ENCODE measurements around the gene POFUT2.

Gene POFUT2

DNA sequence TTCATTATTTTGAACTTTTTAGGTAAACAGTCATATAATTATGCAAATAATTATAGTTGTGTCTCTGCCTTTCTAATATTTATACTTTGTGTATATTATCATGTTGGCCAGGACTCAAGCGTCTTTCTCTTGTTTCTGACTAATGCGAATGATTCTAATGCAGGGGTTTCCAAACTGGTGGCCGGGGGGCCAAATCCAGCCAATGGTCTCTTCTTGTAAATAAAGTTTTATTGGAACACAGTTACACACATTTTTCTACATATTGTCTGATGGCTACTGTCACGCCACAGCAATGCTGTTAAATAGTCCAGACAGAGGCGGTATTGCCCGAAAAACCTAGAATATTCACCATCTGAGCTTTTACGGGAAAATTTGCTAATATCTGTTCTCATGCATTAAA lies 8.9 kb upstream of the POFUT2 start:
- no peak for DNase-seq

DNA sequence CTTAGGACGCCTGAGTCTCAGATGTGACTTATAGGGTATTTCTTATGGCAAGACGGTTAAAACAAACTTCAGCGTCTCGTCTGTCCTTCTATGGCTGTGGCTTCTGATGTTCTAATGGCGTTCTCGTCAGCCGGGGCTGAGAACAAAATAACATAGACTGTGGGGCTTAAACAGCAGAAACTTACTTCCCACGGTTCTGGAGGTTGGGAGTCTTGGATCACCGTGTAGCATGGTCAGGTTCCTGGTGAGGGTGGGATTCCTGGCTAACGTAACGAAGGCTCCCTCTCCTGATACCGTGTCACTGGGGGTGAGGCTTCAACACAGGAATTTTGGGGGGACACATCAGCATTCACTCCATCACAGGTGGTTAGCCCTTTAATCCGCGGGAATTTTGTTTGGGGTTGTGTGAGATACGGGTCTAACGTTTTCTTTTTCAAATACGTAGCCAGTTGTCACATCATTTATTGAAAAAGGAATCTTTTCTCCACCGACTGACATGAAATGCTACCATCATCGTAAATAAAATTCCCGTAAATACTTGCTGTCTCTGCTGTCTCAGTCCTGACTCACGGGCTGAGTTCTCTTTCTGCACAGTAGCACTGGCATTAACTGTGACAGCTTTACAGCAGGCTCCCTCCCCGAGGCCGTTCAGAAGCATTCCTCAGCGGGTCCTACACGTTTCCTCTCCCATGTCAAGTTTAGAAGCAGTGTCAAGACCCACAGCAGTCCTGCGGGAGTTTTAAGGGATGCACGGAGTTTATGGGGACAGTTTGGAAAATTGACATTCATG lies 8.1 kb upstream of the POFUT2 start:
- DNase-seq = no peak

GRCh38 chr21:45294509-45295291 lies 7.0 kb upstream of the POFUT2 start:
- no peak for DNase-seq

- DNase-seq = no peak
These were observed 6.2 kb upstream of the POFUT2 start for GRCh38 chr21:45293726-45294401.

- DNase-seq = no peak
These were observed 5.6 kb upstream of the POFUT2 start for GRCh38 chr21:45293220-45293725.

DNA sequence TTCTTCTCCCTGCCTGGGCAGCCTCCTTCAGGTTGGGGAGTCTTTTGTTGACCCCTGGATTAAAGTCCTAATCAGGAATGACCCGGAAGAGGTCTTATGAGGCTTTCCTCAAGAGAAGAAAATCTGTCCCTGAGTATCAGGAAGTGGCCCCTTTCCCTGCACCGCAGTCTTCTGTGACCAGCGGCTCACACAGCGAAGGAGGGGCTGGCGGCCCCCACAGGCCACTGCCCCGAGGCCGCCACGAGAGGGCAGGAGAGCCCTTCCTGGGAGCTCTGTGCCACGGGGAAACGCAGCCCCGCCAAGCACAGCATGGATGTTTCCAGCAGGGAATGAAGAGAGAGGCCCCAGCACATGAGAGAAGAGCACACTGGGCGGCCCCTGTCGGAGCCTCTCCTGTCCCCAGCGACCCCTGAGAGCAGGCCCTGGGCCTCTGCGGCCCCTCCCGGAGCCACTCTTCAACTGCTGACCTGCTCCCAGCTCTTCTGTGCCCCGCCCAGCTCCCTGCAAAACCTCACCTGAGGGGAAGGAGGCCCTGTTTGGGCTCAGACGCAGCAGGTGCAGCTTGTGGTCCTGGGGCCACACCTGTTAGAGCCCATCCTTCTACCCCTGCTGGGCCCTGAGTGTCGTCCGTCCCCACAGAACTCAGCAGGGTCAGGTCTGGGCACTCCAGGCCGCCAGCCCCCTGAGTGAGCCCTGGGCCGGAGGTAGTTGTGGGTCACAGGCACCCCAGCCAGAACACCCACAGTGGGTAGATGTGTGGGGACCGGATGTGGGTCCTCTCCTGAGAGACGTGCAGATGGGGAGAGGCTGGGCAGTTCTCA lies 4.9 kb upstream of the POFUT2 start:
- DNase-seq = peak; percentile 37

DNA sequence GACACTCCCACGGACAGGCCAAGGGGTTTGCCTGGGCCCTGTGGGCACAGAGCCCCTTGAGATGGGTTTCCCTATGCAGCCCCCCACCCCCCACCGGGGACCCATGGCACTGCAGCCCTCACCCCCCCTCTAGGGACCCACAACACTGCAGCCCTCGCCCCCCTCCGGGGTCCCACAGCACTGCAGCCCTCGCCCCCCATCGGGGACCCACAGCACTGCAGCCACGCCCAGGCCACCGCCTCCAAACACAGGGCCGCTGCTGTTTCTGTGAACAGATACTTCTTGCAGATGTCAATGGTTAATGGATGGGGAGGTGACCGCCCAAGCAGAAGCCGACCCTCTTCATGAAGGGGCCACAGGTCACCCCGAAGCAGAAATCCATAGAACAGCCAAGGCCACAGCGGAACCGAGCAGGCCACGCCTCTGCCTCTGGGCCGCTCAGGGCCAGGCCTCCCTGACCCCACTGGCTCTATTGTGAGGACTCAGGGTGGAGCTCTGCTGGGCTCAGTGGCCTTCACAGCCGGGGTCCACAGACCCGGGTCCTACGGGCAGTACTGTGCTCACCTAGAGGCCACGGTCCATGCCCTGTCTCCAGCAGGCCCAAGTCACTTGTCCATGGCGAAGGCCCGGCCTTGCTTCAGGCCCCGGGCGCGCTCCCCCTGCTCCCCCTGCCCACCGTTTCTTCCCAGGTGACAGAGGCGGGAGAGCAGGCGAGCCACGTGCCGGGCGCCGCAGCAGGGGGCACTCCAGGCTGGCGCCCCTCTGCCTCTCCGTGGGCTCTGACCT lies 4.1 kb upstream of the POFUT2 start:
- no peak for DNase-seq

DNA sequence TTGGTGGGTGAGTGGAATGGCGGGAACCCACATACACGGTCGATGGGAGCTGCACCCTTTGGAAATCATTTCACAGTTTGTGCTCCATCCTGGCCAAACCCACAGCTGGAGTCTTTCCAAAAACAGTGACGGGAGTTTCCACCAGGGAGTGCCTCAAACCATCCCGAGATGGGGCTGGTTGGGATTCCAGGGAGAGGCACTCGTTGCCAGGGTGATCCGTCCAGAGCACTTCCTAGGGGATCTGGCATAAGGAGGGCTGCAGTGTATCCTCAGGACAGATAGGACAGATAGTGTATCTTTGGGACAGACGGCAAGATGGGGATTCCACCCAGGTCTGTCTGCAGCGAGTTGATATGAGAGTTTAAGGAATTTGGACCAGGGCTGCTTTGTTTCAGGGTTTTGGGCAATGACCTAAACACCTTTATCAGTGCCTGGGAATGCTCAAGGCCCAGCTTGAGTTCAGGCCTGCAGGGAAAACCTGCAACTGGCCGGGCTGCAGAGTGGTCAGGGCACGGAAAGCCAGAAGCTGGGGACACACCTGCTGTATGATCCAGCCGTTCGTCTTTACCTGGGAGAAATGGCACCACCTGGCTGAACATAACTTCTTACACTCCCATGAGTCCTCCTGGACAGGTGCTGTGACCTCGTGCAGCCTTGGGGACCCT lies 3.4 kb upstream of the POFUT2 start:
- DNase-seq = no peak

DNA sequence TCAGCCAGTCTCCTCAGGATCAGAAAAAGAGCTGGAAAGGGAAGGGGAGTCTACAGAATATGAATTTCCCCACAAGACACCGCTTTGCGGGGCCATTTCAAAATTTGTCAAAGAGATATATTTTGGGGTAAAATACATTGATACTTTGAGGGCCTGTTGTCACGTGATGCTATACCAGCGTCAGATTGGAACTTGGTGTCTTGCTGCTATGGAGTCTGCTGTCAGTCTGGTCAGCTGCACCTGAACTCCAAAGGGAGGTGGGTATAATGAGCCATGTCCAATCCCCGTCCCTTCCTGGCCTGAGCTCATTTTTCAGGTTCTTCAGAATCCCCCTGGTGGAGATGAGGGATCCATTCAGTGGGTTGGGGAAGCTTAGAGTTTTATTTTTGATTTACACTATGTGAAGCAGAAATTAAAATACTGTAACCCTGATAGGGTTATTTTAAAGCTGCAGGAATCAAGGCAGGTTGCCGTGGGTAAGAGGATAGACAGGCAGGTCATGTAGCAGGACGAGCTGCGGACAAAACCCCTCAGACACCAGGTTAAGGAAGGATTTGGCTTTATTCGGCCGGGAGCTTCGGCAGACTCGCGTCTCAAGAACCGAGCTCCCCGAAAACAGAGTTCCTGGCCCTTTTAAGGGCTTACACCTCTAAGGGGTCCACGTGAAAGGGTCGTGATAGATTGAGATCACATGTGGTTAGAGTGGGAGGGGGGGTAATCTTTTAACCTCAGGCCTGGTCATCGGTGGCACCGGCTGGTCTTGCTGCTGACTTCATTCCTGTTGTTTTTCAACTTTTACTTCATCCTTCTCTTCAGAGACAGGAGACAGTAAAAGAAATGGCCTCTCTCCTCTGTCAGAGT lies 2.2 kb upstream of the POFUT2 start:
- no peak for DNase-seq

- DNase-seq = no peak
These were observed 1.4 kb upstream of the POFUT2 start for GRCh38 chr21:45289134-45289533.

DNA sequence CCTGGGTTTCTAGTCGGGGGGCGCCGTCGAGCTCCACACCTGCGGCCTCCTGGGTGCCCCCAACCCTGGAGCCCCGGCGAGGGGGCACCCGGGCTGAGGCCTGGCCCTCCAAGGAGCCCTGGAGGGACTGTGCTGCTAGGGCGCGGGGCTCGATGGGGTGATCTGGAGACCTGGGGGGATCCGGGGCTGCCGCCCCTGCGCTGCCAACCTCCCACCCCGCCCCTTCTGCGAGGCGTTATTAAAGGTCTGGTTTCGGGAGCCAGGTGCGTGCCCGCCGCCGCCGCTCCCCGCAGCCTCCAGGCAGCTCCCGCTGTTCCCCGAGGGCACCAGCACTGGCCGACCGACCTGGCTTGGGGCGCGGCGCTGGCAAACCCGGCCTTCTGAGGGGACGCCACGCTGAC lies 746 bp upstream of the POFUT2 start:
- DNase-seq = no peak

- no peak for DNase-seq
These were observed 841 bp downstream of the POFUT2 start for GRCh38 chr21:45286671-45287437.

DNA sequence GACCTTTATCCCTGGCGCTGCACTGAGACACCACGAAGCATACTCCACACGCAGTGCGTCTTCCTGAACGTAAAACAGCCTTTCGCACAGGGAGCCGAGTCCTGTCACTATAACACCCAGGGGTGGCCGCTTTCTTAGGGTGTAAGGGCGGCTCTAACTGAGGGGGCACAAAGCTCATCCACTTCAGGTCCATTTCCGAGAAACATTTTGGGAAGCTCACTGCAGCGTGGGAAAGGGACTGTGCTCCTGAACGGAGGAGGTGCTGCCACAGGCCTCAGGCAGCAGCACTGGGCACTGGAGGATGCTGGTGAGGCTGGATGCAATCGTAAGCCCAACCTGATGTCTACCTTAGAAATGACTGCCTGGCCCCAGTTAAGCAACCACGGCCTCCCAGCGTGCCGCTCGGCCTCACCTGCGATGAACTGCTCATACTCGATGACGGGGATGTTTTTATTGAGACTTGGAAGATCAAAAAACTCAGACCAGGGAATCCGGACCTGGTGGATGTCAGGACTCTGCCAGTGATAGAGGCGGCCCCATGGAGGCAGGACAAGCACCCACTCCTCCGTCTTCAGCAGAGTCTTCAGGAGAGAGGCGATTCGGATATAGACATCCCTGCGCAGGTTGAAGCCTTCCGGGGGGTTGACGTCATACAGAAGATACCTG lies 2.3 kb downstream of the POFUT2 start:
- DNase-seq = no peak

- DNase-seq = no peak
These were observed 3.3 kb downstream of the POFUT2 start for GRCh38 chr21:45284456-45284741.

- no peak for DNase-seq
These were observed 3.9 kb downstream of the POFUT2 start for GRCh38 chr21:45283611-45284455.

- no peak for DNase-seq
These were observed 4.6 kb downstream of the POFUT2 start for GRCh38 chr21:45283035-45283610.

- DNase-seq = no peak
These were observed 5.2 kb downstream of the POFUT2 start for GRCh38 chr21:45282283-45283034.
